ENCODE results near the gene UBE2J2.

The UBE2J2 gene

GRCh38 chr1:1314237-1314586 is 40.6 kb upstream of the UBE2J2 start:
- ChIA-PET CTCF (interaction anchor here (1.5 kb wide), 1 partner anchor 57 kb away, joined by 4 read pairs; no protein-coding TSS in a partner anchor), POLR2A (no interaction called here)
- no peak for DNase-seq (ENCODE audit: extremely low spot score)
- no peak for TF ChIP-seq CTCF (IDR thresholded peaks at IDR 0.05; ENCODE audit: control extremely low read depth, extremely low read depth, low read depth, missing control alignments)

GRCh38 chr1:1313500-1314236 is 40.0 kb upstream of the UBE2J2 start:
- DNase-seq (ENCODE audit: extremely low spot score) = no peak
- no peak for TF ChIP-seq CTCF (IDR thresholded peaks at IDR 0.05; ENCODE audit: control extremely low read depth, extremely low read depth, low read depth, missing control alignments)
- ChIA-PET CTCF (interaction anchor here (0.7 to 1.5 kb wide), 2 partner anchors 22 to 58 kb away, joined by 3 to 4 read pairs; no protein-coding TSS in a partner anchor), POLR2A (no interaction called here)

GRCh38 chr1:1312450-1313314 is 39.0 kb upstream of the UBE2J2 start:
- DNase-seq (ENCODE audit: extremely low spot score) = no peak
- ChIA-PET CTCF (interaction anchor here (0.7 kb wide), 1 partner anchor 21 kb away, joined by 3 read pairs; no protein-coding TSS in a partner anchor), POLR2A (no interaction called here)
- TF ChIP-seq CTCF (IDR thresholded peaks at IDR 0.05; ENCODE audit: control extremely low read depth, extremely low read depth, low read depth, missing control alignments) = no peak

GRCh38 chr1:1311107-1312104 is 37.8 kb upstream of the UBE2J2 start:
- no peak for DNase-seq (ENCODE audit: extremely low spot score)
- ChIA-PET CTCF (interaction anchor here (1.4 to 2.1 kb wide), 2 partner anchors 9 to 11 kb away, joined by 4 to 7 read pairs; no protein-coding TSS in a partner anchor), POLR2A (interaction anchor here (0.7 kb wide), 1 partner anchor 10 kb away, joined by 4 read pairs; no protein-coding TSS in a partner anchor)
- TF ChIP-seq CTCF (IDR thresholded peaks at IDR 0.05; ENCODE audit: control extremely low read depth, extremely low read depth, low read depth, missing control alignments) = no peak

- CTCF ChIA-PET = interaction anchor here (1.4 to 2.1 kb wide), 3 partner anchors 9 to 65 kb away, joined by 4 to 7 read pairs (median 6); partner anchors contain the start of gene AURKAIP1
- POLR2A ChIA-PET = no interaction called here
- TF ChIP-seq CTCF (IDR thresholded peaks at IDR 0.05; ENCODE audit: control extremely low read depth, extremely low read depth, low read depth, missing control alignments) = no peak
- no peak for DNase-seq (ENCODE audit: extremely low spot score)
Measured at GRCh38 chr1:1310476-1311053, 36.9 kb upstream of the UBE2J2 start.

Data from GM10248 (cell line).